GM21529 (cell line): ENCODE measurements around the gene COL1A1.

Experiments
- ATAC-seq: cut with Tn5 transposase; IDR thresholded peaks from one replicate; pipeline ENCODE4 v1.9.1; 2021; ENCODE audit not compliant: unreplicated experiment

COL1A1 gene

GRCh38 chr17:50157891-50158290, 43.5 kb downstream of the COL1A1 start:
- ATAC-seq, result no peak

- no peak for ATAC-seq
Measured at GRCh38 chr17:50155115-50155819, 46.2 kb downstream of the COL1A1 start.

DNA sequence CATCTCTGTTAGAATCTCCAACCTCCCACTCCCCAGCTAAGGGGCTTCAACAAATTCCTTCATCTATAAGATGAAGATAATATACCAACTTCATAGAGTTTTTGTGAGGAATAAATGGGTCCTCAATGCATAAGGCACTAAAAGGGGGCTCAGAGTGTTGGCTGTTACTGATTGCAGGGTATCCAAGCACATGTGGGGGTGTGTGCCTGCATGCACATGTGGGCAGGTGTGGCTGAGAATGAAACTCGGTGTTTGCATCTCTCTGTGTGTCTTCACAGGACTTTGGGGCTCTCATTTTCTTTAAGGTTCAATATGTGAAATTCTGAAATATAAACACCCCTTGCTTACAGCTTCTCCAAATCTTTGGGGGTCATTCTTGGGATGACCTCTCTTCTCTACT, 46.8 kb downstream of the COL1A1 start:
- ATAC-seq, result peak; percentile 30

DNA sequence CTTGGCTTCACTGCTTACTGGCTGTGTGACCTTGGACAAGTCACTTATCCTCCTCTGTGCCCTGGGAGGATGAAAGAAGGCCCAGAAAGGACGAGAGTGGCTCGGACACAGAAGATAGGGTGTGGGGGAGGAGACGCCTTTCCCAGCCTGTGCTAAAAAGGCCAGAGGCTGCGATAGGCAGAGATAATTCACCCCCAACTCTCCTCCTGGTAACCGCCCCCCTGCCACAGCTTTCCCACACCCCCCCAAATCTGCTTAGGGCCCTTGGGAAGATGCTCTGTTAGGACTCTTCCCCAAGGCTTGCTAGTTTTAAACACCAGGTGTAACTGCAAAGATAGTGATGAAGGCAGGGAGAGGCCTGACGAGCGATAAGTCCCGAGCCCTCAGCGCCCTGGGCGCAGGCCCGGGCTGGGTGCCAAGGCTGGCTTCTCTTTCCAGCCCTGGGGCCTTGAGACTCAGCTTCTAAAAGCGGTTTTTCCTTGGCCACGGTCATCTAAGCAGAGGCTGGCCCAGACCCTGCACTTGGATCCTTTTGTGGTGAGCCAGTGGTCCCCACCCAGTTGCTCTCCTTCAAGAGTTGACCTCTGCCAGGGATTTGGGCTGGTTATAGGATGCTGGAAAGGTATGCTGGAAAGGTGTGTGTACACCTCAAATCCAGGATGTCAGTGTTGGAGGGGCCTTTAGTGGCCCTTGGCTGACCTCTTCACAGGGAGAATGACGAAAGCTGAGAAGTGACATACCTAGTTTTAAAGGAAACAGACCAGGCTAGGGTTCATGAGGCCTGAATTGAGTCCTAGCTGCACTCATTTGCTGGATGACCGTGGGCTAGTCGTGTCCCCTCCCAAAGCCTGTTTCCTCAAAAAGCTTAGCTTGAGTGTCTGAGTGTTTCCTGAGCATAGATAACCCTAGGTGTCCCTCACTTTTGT, 47.5 kb downstream of the COL1A1 start:
- ATAC-seq, result no peak

- ATAC-seq, result no peak
Measured at GRCh38 chr17:50152736-50153135, 48.7 kb downstream of the COL1A1 start.

DNA sequence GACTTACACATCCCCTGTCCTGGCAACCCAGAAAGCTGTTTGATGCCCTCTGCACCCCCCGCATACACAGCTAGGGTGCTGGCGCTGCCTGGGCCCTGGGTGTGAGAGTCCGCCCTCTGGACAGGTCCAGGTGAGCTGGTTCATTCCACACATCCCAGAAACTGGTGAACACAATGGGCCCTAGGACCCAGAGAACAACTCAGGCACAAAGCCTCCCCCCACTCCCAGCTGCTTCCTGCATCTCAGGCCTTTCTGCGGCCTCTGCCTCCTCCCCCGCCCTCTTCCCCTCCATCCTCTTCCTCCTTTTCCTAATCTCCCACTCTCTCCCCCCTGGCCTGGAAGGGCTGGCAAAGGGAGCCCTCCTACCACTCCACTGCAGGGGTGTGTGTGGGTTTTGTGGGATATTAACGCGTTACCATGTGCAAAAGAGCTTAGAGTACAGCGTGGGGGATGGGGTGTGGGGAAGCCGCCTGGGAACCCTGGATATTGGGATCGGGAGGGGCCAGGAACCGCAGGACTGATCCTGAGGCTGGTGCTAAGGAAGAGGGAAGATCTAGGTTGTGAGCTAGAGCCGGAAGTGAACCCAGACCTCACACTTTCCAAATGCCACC, 49.4 kb downstream of the COL1A1 start:
- ATAC-seq, result peak; percentile 29

GRCh38 chr17:50151041-50151936, 50.1 kb downstream of the COL1A1 start:
- peak; percentile 40 for ATAC-seq

DNA sequence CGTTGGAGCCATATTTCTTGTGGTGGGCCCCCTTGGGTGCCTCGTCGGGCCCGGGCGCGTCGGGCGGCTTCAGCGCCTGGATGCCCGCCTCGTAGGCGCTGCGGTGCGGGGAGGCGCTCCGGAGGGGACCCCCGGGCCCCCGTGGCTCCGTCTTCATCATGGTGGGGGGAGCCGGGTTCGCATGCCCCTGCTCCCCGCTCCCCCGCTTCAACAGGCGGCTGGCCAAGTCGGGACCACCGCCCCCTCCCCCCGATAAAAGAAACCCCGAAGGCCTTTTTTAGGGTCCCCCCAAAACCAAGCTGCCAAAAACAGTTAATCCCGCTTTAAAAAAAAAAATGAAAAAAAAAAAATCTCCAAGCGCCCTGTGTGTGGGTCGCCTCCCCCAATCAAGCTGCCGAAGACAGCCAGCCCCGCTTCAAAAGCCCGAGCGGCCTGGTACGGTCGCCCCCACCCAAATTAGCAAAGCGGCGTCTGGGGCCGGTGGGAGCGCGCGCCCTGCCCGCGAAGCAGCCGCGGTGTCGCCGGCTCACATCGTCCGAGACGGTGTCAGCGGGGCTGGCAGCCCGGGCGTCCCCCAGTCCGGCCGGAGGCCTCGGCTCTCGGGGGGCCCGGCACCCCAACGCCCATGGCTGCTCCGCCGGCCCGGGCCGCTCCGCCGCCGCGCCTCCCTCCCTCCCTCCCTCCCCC, 50.9 kb downstream of the COL1A1 start, which contains the start of gene PPP1R9B:
PPP1R9B (minus strand) TSS at position 324 of the 687 bp plus-strand sequence; CDS start at position 160, 164 bp downstream.
- no peak for ATAC-seq

DNA sequence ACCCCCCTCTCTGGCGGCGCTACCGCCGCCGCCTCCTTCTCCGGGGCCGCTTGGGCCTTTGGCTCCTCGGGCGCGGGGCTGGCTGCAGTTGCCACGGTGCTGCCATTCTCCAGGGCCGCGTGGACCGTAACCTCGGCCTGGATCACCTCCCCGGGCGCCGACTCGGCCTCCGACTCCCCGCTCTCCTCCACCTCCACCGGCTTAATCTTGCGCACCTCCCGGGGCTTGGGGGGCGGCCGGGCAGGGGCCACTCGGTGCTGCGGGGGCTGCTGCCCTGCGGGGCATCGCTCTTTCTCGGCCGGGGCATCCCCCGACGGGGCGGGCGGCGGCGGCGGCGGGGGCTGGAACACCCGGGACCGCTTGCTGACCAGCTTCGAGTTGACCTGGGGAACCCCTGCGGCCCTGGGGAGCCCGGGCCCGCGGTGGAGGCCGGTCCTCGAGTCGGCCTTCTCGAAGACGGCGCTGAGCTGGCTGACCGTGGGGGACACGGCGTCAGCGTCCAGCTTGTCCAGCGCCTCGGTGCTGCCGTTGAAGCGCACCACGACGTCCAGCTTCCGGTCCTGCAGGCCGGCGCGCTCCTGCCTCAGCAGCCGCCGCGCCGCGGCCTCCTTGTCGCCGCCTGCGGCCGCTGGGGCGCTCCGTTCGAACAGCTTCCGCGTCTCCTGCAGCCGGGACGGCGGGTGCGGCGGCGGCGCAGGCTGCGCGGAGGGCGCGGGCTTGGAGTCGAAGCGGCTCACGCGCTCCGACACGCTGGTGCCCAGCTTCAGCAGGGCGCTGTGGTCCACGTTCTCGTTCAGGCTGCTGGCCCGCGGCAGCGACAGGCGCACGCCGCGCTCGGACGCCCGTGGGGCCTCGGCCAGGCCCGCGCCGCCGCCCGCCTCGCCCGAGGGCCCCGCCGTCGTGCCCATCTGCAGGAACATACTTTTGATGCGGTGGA, 51.7 kb downstream of the COL1A1 start:
- ATAC-seq, result no peak

- ATAC-seq, result no peak
Measured at GRCh38 chr17:50149091-50149416, 52.4 kb downstream of the COL1A1 start.

GRCh38 chr17:50148226-50149090, 53.0 kb downstream of the COL1A1 start:
- peak; percentile 39 for ATAC-seq

DNA sequence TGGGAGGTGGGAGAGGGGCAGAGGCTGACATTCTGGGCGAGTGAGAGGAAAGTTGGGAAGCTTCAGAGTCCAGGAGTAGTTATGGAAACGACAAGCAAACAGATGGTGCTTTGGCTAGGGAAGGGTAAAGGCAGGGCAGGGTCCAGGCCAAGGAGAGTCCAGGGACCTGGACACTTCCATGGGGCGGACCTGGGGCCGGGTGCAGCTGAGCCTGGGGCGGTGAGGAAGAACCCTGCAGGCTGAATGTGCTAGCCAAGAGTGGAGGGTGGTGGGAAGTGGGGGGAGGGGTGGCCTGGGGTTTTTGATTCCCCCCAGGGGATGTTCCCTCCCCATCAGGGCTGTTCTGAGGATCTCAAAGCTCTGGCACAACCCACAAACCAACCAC, 53.6 kb downstream of the COL1A1 start:
- ATAC-seq, result no peak

GRCh38 chr17:50146927-50147665, 54.3 kb downstream of the COL1A1 start:
- no peak for ATAC-seq

GRCh38 chr17:50146230-50146926, 55.1 kb downstream of the COL1A1 start:
- no peak for ATAC-seq

- no peak for ATAC-seq
Measured at GRCh38 chr17:50145532-50146229, 55.8 kb downstream of the COL1A1 start.

- ATAC-seq, result no peak
Measured at GRCh38 chr17:50144845-50145531, 56.4 kb downstream of the COL1A1 start.
